K562 (cell line): Measurements from ENCODE around the gene ST7. TPM values are rescaled to one million over a fixed set of nuclear protein-coding genes. Genes with fewer than 3 reads are reported as not detected.

Source experiments
- ATAC-seq: fragments of 200-7000 bp; cut with Tn5 transposase; 3 replicates; pipeline ENCODE4 v1.9.1; 2020; ENCODE audit warnings: moderate library complexity
- BruUV-seq: library from RNA; stranded (reverse); fragments of 400-500 nt; replicated peaks from 2 replicates; lab custom pipeline; 2021; lab: Mats Ljungman, UMichigan
- CTCF ChIA-PET: fragments of 300-600 bp; formaldehyde crosslinking; extraction: SDS; loops from one replicate; lab custom pipeline; 2021; ENCODE audit warnings: low intra/inter-chr PET ratio; lab: Yijun Ruan, JAX
- POLR2A ChIA-PET: fragments of 300-600, 350-650 bp; sonication (Branson Sonifier 250); formaldehyde crosslinking; extraction: SDS; loops from one replicate; lab custom pipeline; 2021; ENCODE audit warnings: antibody characterized with exemption, inconsistent platforms; lab: Yijun Ruan, JAX
- DNase-seq, 4 experiments: peaks; one replicate each; pipeline versions ENCODE4 v3.0.0 to v3.0.0-alpha.2; 2011 to 2018; ENCODE audit warnings: low spot score in 3 of 4, mixed read lengths in 3 of 4; ENCODE audit errors: extremely low read depth in 1 of 4
- FAIRE-seq: peaks from 2 replicates; lab custom pipeline; 2011; peaks lifted over from hg19 to GRCh38; lab: Jason Lieb, UNC
- H2AFZ ChIP-seq: 2 replicates; pipeline ENCODE4 v1.6.0; 2011; ENCODE audit warnings: low read depth, low read length, control low read depth, inconsistent platforms
- H3K27ac ChIP-seq: fragments of 200-600 bp; 3 replicates; pipeline ENCODE4 v1.8.0; 2011; ENCODE audit warnings: low read depth, mild to moderate bottlenecking, control low read depth, inconsistent platforms, low read length, moderate library complexity, mixed read lengths; ENCODE audit errors: extremely low read depth
- H3K27me3 ChIP-seq, 2 experiments: fragments of 300-600 bp in 1 of 2; 2 replicates in 1 of 2; 3 replicates in 1 of 2; pipeline versions ENCODE4 v1.6.0 to v1.8.0; 2011; ENCODE audit warnings: inconsistent platforms in 2 of 2, low read length in 2 of 2, mild to moderate bottlenecking in 1 of 2, mixed read lengths in 1 of 2, moderate library complexity in 1 of 2; ENCODE audit not compliant: control insufficient read depth in 2 of 2, insufficient read depth in 2 of 2
- H3K36me3 ChIP-seq: fragments of 300-600 bp; 3 replicates; pipeline ENCODE4 v1.8.0; 2011; ENCODE audit warnings: mild to moderate bottlenecking, low read length, inconsistent platforms; ENCODE audit not compliant: control insufficient read depth, insufficient read depth
- H3K4me1 ChIP-seq, 2 experiments: fragments of 200-600 bp in 1 of 2; replicated peaks in 1 of 2; 2 replicates in 1 of 2; 3 replicates in 1 of 2; pipeline versions ENCODE4 v1.5.1 to v1.8.0; 2011; ENCODE audit warnings: inconsistent platforms in 2 of 2, low read length in 2 of 2, mild to moderate bottlenecking in 1 of 2, mixed read lengths in 1 of 2, moderate library complexity in 1 of 2; ENCODE audit not compliant: control insufficient read depth in 2 of 2, insufficient read depth in 2 of 2
- H3K4me2 ChIP-seq: 2 replicates; pipeline ENCODE4 v1.6.1; 2011; ENCODE audit warnings: low read length, control low read depth, inconsistent platforms, mixed read lengths; ENCODE audit not compliant: insufficient read depth
- H3K4me3 ChIP-seq: fragments of 200-600 bp; sonication (generic), shearing (Covaris generic); 2 replicates; pipeline ENCODE4 v1.5.1; 2016; ENCODE audit warnings: control low read depth, inconsistent platforms
- H3K79me2 ChIP-seq: fragments of 200-600 bp; 3 replicates; pipeline ENCODE4 v1.8.0; 2011; ENCODE audit warnings: low read length, inconsistent platforms; ENCODE audit not compliant: control insufficient read depth, insufficient read depth
- H3K9ac ChIP-seq, 2 experiments: 2 replicates each; pipeline versions ENCODE4 v1.6.0 to v1.6.1; 2011; ENCODE audit warnings: low read depth in 2 of 2, low read length in 2 of 2, control low read depth in 1 of 2, inconsistent platforms in 1 of 2, mild to moderate bottlenecking in 1 of 2, mixed read lengths in 1 of 2; ENCODE audit not compliant: insufficient read depth in 1 of 2
- H3K9me1 ChIP-seq: one replicate; pipeline ENCODE4 v1.6.0; 2011; ENCODE audit warnings: inconsistent platforms, mild to moderate bottlenecking, low read length, moderate library complexity; ENCODE audit not compliant: control insufficient read depth, insufficient read depth
- H3K9me3 ChIP-seq: replicated peaks from 2 replicates; pipeline ENCODE4 v1.5.1; 2011; ENCODE audit warnings: low read depth, low read length, inconsistent platforms; ENCODE audit not compliant: control insufficient read depth, insufficient read depth
- H4K20me1 ChIP-seq: replicated peaks from 2 replicates; pipeline ENCODE4 v1.6.1; 2011; ENCODE audit warnings: low read length, inconsistent platforms, mixed read lengths; ENCODE audit not compliant: control insufficient read depth, insufficient read depth
- ADNP ChIP-seq: fragments of 200-800 bp; sonication (Bioruptor generic); IDR thresholded peaks from 2 replicates; pipeline ENCODE4 v1.6.1; 2016; ENCODE audit warnings: missing genetic modification characterization, missing compliant biosample characterization
- NUFIP1 ChIP-seq: fragments of 450-650 bp; IDR thresholded peaks from 2 replicates; pipeline ENCODE4 v1.6.1; 2018; ENCODE audit not compliant: partially characterized antibody
- POLR2AphosphoS2 ChIP-seq: IDR thresholded peaks from 2 replicates; pipeline ENCODE4 v1.6.1; 2012; ENCODE audit warnings: low read length, improper control_type of control experiment
- TOE1 ChIP-seq, 2 experiments: fragments of 450-650 bp in 1 of 2; sonication (generic) in 1 of 2; formaldehyde crosslinking in 1 of 2; IDR thresholded peaks; 2 replicates each; pipeline versions ENCODE4 v1.7.1 to v1.8.0; 2016 to 2022; ENCODE audit warnings: borderline replicate concordance in 2 of 2, mild to moderate bottlenecking in 2 of 2, antibody characterized with exemption in 1 of 2, inconsistent platforms in 1 of 2, low read depth in 1 of 2, missing genetic modification reagents in 1 of 2, moderate library complexity in 1 of 2
- WGBS: fragments of 100-300 bp; shearing (Covaris generic); methylation state at CpG from one replicate; pipeline ENCODE4 v1.1.6; 2016; ENCODE audit warnings: low coverage, mixed read lengths; ENCODE audit not compliant: insufficient coverage; ENCODE audit errors: missing lambda C conversion rate; 5-methylcytosine and 5-hydroxymethylcytosine counted together
- in situ Hi-C: fragments of 300-500 bp; cut with MboI; formaldehyde crosslinking; loops from 4 replicates; pipeline ENCODE4 v1.15.0; 2018; ENCODE audit warnings: inconsistent platforms, mixed read lengths
- intact Hi-C: fragments of 100-400 bp; cut with micrococcal nuclease; formaldehyde crosslinking; loops from 2 replicates; pipeline ENCODE4 v1.14.2; 2022
- polyA plus RNA-seq, 8 experiments: library from polyadenylated mRNA; depleted of rRNA in 4 of 8; stranded (reverse) in 5 of 8; unstranded in 3 of 8; fragments of >200 nt; fragmentation: Nextera tagmentation in 2 of 8; fragmentation: Illumina TruSeq in 1 of 8; extraction: Ambion mirVana in 2 of 8; extraction: Trizol in 1 of 8; gene quantifications; 2 replicates each; pipeline versions ENCODE4 v1.2.1 to v1.2.3, GENCODE V29; 2011 to 2014; ENCODE audit warnings: inconsistent platforms in 1 of 8, missing spikeins in 1 of 8
- total RNA-seq, 7 experiments: library from RNA; depleted of rRNA in 6 of 7; stranded (reverse); fragments of >200 nt in 6 of 7; fragmentation: Illumina TruSeq in 2 of 7; extraction: Trizol in 2 of 7; gene quantifications; 2 replicates each; pipeline versions ENCODE4 v1.2.1 to v1.2.3, GENCODE V29; 2011 to 2021; ENCODE audit warnings: low replicate concordance in 1 of 7
- TF ChIP-seq, protein P1 (sequence below): fragments of 450-650 bp; IDR thresholded peaks from 2 replicates; pipeline ENCODE4 v1.6.1; 2016; ENCODE audit warnings: low read depth

ST7 gene
- total and polyA plus RNA-seq, 9 of the 15 experiments (the other 6 are each of a cell fraction or from before 2014, with no cell fraction given): 23.9 to 56.3 (median 36.9) TPM

GRCh38 chr7:117165656-117166055 lies 212.4 kb downstream of the ST7 start:
- no peaks in the 10 kb centered on the region; the same call in 2 of the 3 replicates for H3K36me3 ChIP-seq
- no peak for TF ChIP-seq ADNP
- no peak for TF ChIP-seq TOE1 (IDR thresholded peaks at IDR 0.05; ENCODE audit: borderline replicate concordance)
- TF ChIP-seq TOE1 (CRISPR knock-in tag; IDR thresholded peaks at IDR 0.05; ENCODE audit: borderline replicate concordance, low read depth): no peak
- TF ChIP-seq, protein P1, sequence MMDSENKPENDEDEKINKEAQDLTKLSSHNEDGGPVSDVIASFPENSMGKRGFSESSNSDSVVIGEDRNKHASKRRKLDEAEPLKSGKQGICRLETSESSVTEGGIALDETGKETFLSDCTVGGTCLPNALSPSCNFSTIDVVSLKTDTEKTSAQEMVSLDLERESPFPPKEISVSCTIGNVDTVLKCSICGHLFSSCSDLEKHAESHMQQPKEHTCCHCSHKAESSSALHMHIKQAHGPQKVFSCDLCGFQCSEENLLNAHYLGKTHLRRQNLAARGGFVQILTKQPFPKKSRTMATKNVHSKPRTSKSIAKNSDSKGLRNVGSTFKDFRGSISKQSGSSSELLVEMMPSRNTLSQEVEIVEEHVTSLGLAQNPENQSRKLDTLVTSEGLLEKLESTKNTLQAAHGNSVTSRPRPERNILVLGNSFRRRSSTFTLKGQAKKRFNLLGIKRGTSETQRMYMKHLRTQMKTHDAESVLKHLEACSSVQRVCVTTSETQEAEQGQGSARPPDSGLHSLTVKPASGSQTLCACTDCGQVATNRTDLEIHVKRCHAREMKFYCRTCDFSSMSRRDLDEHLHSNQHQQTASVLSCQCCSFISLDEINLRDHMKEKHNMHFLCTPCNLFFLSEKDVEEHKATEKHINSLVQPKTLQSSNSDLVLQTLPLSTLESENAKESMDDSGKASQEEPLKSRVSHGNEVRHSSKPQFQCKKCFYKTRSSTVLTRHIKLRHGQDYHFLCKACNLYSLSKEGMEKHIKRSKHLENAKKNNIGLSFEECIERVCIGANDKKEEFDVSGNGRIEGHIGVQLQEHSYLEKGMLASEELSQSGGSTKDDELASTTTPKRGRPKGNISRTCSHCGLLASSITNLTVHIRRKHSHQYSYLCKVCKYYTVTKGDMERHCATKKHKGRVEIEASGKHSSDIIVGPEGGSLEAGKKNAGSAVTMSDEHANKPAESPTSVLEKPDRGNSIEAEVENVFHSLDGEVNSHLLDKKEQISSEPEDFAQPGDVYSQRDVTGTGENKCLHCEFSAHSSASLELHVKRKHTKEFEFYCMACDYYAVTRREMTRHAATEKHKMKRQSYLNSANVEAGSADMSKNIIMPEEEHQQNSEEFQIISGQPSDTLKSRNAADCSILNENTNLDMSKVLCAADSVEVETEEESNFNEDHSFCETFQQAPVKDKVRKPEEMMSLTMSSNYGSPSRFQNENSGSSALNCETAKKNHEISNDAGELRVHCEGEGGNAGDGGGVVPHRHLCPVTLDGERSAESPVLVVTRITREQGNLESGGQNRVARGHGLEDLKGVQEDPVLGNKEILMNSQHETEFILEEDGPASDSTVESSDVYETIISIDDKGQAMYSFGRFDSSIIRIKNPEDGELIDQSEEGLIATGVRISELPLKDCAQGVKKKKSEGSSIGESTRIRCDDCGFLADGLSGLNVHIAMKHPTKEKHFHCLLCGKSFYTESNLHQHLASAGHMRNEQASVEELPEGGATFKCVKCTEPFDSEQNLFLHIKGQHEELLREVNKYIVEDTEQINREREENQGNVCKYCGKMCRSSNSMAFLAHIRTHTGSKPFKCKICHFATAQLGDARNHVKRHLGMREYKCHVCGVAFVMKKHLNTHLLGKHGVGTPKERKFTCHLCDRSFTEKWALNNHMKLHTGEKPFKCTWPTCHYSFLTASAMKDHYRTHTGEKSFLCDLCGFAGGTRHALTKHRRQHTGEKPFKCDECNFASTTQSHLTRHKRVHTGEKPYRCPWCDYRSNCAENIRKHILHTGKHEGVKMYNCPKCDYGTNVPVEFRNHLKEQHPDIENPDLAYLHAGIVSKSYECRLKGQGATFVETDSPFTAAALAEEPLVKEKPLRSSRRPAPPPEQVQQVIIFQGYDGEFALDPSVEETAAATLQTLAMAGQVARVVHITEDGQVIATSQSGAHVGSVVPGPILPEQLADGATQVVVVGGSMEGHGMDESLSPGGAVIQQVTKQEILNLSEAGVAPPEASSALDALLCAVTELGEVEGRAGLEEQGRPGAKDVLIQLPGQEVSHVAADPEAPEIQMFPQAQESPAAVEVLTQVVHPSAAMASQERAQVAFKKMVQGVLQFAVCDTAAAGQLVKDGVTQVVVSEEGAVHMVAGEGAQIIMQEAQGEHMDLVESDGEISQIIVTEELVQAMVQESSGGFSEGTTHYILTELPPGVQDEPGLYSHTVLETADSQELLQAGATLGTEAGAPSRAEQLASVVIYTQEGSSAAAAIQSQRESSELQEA: no peak
- no peak for TF ChIP-seq NUFIP1
- no peak for TF ChIP-seq POLR2AphosphoS2
- H3K9me3 ChIP-seq: no peaks in the 10 kb centered on the region
- no peak overlapping the region for H3K9ac ChIP-seq
- 85% methylated on average over 4 of the region's 4 CpGs for WGBS
- H3K27ac ChIP-seq: no peak overlapping the region
- in situ Hi-C loops: no loop called here
- BruUV-seq: no TSS peak
- ATAC-seq (peak; percentile 22; the same call in 1 of the 3 replicates), FAIRE-seq (no peak), DNase-seq (no peak)
- no peaks in the 10 kb centered on the region for H4K20me1 ChIP-seq
- H2AFZ ChIP-seq: no peak overlapping the region
- no peaks in the 10 kb centered on the region for H3K27me3 ChIP-seq
- POLR2A ChIA-PET: interaction anchor here (0.9 kb wide), 1 partner anchor 9 kb away, joined by 3 read pairs; no protein-coding TSS in a partner anchor
- no peaks in the 10 kb centered on the region for H3K4me1 ChIP-seq
- no peak overlapping the region for H3K4me3 ChIP-seq
- CTCF ChIA-PET: no interaction called here
- intact Hi-C loops: no loop called here
- no peak overlapping the region for H3K4me2 ChIP-seq
- H3K9me1 ChIP-seq: no peaks in the 10 kb centered on the region
- no peaks in the 10 kb centered on the region for H3K79me2 ChIP-seq
